Stimulated activated CD8-positive, alpha-beta memory T cell treated with anti-CD3 and anti-CD28 coated beads, Interleukin-15, amount 100 ng/mL, for 4 hours (primary cell): Measurements from ENCODE around the gene PRKAG2.
"Not testable (repeated sequence)": the region's sequence is repeated elsewhere in the genome, so short reads cannot be mapped to it uniquely, and the experiment has no call there.

ENCODE experiments used
- DNase-seq, 2 donors: peaks; one replicate each; pipeline ENCODE4 v3.0.0-alpha.2; 2020; ENCODE audit warnings: low read depth in 2 of 2

The PRKAG2 gene

DNA sequence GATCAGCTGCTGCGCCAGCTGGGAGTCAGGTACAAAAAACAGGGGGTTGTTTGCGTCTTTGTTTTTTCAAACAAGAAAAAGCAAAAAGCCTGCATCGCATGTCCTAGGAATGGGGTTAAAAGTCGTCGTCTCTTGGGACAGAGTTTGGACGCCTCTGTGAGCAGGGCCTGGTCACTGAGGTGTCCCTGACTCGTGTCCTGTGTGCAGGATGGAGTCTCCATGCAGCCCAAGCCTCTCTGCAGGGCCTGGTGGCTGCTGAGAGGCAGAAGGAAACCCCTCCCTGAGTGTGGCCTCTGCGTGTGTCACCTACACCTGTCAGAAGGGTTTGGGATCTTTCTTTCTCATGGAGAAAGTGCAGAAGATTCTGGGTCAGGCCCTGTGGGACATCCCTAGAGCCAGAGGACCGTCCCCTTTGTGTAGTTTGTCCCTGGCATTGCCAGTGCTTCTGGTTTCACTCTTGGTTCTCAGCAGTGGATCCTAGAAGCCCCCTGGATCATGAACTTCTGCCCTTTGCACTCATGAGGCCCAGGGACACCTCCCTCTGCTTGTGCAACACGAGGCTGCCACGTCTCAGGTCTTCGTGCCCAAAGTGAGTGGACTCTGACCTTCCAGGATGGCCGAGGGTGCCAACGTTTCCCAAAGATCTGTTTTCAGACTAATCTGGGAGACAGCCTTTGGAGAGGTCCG lies 75.0 kb downstream of the PRKAG2 start:
- no peak for DNase-seq

DNA sequence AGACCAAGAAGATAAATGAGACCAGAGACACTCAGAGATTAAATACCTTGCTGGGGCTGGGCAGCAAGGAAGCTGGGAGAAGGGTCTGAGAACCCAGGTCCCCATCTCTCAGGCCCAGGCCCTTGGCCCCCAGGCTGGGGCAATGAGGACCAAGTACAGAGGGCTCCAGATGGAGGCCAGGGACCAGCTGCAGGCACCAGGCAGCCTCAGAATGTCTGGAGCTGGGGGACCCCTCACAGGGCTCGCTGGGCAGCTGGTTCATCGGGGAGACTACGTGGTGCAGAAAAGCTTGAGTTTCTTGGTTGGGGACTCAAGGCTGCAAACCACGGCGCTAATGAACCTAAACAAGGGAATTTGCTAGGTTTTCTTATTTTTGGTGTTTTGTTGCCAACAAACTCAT lies 75.6 kb downstream of the PRKAG2 start:
- DNase-seq = no peak

DNA sequence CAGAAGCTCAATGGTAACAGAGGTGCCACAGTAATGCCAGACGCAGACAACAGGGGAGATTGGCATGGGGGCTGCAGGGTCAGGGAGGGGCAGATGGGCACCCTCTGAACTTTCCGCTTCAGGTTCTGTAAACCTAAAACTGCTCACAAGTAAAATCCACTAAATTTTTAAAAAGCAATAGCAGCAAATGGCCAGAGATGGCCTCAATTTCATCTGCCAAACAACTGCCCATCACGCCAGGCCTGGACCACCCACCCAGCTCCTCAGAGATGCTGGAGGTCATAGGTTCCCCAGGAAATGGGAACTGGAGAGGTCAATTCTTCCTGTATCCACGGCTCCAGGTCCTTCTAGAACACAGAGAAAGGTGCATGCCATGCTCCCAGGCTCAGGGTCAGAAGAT lies 76.1 kb downstream of the PRKAG2 start:
- no peak for DNase-seq

DNA sequence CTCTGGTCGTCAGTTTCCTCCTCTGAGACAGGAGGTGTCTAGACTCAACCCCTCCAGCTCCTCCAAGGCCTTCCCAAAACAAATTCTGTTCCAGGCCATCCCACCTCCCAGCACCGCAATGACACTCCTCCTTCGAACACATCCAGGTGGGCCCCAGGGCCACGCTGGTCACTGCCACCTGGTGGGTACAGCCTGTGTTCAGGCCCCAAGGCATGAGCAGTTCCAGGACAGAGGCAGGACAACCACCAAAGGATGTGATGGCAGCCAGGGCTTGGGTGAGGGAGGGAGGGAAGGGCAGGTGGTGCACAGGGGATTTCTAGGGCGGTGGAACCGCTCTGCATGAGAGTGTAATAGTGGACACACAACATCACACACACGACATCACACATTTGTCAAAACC lies 76.5 kb downstream of the PRKAG2 start:
- DNase-seq = no peak

DNA sequence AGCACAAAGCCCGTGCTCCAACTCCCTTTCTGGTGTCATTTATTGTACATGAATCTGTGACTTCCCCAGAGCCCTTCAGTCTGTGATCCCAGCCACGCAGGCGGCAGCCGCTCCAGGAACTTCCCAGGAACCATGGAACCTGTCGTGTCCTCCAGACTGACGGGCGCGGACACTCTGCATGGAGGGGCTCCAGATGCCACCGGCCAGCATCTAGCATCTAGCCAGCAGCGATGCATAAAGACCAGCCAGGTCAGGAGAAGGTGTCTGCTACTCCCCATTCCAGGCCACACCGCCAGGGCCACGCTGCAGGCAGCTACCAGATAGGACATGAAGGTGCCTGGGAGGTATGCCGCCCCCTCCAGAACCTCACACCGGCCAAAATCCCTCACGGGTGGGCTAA lies 77.4 kb downstream of the PRKAG2 start:
- DNase-seq = no peak

DNA sequence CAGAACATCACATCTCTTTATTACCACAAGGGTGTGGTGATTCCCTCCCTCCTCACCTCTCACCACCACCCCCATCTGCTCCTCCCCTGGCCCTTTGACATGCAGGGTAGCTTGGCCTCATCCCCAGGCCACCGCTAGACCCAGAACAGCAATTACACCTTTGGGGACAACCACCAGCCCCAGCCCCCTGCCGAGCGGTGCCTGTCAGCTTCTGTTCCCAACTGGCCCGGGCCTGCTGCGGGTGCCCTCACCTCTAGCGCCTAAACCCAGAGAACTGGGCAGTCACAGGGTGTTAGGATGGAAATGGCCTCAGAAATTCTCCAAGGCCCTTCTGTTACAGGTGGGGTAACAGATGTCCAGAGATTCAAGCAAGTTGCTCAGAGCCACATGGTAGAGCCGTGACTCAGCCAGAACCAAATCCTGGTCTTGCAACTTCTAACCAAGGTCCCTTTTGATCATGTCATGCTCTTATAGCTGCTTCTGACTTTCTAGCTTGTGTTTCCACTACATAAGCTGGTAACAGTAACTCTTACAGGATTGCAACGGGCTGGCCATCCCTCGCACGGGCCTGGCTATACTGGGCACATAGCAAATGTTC lies 78.0 kb downstream of the PRKAG2 start:
- DNase-seq = no peak

DNA sequence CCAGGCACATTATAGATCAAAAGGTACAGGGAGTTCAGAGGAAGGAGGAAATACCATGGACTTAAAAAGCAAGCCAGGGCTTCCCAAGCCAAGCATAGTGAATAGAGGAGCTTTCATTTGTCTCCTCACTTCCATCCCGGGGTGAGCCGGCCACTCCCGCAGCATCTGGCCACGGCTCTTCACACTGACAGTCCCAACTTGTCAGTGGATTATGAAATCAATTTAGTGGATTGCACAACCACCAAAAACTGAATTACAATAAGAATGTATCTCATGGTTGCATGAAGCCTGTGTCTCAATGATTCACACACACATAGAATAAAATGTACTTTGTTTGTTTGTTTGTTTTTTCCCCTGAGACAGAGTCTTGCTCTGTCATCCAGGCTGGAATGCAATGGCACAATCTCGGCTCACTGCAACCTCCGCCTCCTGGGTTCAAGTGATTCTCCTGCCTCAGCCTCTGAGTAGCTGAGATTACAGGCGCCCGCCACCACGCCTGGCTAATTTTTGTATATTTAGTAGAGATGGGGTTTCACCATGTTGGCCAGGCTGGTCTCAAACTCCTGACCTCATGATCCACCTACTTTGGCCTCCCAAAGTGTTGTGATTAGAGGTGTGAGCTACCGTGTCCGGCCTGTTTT lies 79.1 kb downstream of the PRKAG2 start:
- not testable (repeated sequence) for DNase-seq

DNA sequence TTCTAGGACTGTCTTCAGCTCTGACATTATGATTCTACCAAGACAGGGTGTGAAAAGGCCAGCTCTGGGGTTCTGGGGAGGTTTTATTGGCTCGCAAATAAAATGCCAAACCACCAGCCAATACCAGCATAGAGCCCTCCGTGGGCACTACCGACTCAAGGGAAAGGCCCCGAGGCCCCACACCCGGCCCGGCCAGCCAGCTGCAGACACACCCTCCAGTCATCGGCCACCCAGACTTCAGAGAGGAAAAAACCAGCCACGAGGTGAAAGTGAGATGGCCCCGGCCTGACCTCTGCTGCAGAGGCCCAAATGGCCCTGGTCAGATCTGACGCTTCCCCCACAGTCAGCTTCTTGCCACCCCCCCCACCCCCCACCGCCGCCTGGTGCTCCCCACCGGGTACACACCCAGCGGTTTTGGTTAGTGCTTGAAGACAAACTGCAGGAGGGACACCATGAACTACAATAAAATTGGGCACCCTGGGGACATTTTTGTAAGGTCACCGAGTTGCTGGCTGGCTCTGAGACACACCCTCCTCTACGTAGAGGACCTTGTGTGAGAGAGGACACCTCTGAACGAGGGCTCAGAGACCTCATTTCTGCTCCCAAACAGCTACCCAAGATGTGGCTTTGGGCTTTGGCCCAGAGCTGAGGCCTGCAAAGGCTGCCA lies 79.9 kb downstream of the PRKAG2 start:
- no peak for DNase-seq

DNA sequence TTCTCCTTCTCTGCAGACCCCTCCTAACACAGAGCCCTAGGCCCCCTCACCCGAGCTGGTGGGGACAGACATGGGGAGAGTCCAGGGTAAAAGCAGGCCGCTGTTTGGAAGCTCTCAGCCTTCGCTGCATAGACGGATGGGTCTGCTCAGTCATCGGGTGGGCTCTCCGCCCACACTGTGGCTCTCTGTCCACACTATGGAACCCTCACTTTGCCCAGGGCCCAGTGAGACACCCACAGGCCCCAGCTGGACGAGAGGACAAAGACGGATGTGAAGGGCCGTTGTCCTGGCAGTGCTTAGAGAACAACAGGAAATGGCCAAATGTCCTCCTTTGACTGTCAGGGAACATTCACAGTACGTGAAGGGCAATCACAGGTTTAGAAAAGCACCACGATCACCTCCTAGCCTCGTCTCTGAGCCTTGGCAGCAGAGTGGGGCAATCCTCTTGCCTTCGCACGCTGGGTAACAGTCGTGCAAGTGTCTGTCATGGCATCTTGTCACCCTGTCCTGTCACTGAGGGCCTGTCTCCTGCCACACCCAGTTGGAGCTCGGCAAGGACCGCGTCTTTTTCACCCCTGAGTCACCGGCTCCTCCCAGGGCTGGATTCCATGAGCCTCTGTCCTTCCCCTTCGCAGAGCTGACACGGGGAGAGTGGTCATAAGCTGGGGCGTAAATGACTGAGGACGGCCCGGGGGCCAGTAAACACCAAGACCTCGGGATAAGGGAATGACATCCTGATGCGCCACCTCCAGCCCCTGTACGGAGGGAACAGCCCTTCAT lies 80.6 kb downstream of the PRKAG2 start:
- DNase-seq = no peak

DNA sequence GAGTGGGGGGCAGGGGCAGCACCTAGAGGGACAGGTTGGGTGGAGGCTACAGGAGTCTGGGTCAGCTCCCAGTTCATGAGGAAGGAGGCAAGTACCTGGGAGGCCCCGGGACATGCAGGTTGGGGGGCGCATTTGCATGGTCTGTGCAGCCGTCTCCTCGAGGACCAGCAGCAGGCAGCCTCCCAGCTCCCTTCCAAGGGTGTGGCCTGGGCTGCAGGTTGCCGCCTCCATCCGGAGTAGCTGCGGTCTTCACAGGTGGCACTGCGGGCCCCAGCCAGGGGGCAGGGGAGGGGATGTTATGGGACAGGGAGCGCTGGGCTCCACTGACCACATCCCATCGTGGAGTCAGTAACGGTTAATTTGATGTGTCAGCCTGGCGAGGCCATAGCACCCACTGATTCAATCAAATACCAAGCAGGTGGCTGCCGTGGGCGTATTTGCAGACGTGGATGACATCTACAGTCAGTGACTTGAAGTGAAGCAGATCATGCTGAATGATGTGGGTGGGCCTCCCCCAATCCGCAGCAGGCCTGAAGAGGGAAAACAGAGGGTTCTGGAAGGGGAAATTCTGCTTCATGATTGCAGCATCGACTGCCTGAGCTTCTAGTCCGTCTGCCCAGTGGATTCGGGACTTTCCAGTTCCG lies 81.6 kb downstream of the PRKAG2 start:
- peak; percentile 45 to 79 for DNase-seq

DNA sequence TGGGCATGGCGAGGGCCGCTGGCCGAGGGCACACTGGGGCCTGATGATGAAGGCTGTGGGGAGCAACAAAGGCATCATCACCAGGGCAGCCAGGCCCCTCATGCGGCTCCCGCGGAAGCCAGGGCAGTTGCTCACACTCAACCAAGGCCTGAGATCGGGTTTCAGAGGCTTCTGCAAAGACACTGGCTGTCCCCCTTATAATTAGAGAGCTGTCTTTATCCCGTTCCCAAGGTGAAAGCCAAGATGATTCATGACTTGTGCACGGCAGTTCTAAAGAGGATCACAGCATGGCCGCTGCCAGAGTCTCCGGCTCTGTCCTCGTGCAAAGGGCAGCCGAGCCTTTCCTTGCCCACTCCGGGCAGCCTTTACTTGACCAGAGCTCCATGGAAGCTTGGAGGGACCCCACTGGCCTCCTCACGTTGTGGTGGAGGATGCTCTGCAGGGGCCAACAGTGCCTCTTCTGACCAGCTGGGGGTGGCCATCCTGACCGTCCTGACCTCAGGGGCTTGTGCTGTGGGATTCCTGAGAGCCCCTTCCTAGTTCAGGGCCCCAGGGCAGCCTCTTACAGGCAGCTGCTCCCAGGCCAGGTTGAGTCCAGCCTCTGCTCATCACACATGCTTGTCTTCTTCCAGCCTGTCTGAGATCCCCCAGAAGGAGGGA lies 82.3 kb downstream of the PRKAG2 start:
- DNase-seq = no peak

DNA sequence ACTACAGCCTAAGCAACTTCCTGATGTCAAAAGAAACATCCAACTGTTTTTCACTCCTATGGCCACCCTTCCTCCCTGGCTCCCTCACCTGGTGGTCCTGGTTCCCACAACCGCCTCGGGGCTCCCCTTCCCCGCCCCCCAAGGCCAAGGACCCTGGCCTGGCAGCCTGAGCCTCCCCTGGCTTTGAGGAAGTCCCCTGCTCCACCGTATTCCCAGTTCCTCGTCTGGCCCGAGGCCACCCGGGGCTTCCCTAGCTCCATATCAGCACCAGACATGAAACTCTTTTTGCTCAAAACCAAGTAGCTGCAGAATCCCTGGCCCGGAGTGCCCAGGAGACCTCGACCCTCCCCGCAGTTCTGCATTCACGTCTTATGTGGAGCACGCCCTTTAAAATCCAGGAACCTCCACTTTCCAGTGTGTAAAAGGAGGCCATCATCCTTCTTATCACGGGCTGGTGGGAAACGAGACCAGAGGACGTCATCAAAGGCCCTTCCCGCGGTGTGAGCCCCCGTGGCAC lies 82.9 kb downstream of the PRKAG2 start:
- no peak for DNase-seq

DNA sequence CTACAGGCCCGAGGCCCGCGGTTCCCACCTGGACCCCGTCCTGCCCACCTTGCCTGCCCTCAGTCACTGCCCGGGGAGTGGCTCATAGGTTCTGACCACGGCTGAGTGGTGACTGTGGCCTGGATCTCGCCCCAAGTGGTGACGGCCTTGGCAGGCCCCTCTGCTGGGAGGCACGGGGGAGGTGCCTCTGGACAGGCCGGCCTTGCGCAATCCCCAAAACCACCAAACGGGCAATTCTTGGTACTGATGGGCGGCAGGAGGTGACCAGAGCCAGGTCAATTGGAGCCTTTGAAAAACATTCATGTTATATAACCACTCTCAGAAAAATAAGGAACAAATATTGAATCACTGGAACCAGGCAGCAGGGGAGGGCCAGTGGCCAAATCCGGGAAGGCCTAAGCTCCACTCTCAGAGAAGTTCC lies 83.4 kb downstream of the PRKAG2 start:
- DNase-seq = no peak

DNA sequence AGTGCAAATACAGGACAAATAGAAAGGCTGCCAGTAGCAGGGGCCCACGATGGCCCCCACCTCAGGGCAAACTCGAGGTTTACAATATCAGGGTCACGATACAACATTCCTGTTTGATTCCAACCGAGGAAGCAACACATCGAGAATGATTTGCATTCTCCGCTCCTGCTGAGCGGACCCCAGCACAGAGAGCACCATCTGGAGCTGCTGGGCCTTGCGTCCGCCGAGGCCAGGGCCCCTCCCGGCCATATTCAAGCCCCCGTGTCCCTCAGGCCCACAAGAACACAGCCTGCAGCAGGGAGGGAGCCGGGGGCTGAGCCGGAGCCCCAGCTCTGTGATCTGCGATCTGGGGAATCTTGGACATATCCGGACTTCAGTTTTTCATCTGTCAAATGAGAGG lies 84.3 kb downstream of the PRKAG2 start:
- DNase-seq = no peak

DNA sequence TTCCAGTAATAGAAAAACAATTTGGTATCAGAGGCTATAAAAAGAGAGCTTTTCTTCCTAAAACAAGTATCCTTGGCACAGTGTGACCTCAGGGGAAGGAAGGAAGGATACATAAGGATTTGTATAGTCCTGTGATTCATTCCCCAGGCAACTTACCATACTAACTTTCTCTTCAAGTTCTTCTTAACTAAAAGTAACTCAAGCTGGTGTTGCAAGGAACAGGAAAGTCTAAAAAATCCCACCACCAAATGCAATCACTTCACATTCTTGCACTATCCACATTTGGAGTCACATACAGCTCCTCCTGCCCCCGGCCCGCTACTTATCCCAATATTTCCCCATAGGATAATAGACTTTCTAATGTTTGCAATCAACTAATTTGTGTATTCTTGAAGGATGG lies 84.8 kb downstream of the PRKAG2 start:
- no peak for DNase-seq

DNA sequence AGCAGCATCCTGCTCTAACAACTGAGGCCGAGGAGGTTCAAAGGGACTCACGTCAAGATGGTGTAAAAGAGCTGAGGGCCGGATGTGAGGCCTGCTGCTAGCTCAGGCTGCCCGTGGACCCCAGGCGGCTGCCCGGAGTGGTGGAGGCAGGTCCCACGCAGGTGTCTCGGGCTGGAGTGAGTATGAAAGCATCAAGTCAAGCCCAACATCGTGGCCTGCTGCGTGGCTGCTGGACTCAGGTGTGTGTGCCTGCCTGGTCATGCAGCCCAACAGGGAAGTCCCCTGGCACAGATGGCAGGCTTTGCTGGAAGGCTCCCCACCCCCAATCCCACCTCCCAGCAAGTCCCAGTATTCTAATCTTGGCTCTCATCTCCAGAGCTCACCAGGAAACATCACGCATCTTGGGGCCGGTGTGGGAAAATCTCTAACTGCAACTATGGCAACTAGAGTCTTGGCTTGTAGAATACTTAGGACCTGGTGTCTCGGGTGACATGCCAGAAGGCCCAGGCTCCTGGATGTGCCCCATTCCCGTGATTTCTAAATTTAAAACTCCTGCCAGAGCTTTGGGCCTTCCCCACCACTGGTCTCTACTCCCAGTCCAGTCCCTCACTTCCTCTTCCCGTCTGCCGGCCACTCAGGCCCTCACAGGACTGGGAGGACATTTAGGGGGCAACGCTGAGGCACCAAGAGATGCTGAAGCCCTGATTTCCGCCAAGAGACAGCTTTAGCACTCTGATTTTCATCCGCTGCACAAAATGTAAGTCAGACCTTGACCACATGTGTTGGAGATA lies 85.9 kb downstream of the PRKAG2 start:
- no peak for DNase-seq

DNA sequence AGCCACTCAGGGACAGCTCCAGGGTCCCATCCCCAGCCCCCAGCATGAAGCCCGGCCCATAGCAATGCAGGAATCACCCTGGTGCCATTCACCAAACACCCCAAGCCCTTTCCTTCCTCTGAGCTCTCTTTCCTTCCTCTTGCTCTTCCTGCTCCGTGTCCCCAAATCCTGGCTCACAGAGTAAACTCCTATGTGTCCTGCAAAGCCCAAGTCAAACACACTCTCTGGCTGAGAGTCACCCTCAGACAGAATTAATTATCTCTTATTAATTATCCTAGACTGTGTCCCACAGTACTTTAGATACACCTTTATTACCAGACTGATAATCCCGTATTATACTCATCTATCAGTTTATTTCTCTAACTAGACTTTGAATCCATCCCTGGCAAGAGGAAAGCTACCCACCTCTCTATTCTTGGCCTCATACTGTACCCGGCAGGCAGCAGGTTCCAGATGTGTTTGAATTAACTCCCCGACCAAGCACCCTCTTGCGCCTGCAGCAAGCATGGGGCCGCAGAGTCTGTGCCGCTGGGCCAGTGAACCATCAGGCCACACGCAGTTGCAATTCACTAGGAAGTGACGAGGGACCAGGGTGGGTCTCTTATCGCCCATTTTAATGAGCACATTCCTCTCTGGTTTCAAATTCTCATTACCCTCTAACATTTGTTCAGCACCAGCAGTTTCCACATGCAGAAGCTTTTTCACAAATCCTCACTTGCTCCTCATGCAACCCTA lies 86.7 kb downstream of the PRKAG2 start:
- DNase-seq = no peak

DNA sequence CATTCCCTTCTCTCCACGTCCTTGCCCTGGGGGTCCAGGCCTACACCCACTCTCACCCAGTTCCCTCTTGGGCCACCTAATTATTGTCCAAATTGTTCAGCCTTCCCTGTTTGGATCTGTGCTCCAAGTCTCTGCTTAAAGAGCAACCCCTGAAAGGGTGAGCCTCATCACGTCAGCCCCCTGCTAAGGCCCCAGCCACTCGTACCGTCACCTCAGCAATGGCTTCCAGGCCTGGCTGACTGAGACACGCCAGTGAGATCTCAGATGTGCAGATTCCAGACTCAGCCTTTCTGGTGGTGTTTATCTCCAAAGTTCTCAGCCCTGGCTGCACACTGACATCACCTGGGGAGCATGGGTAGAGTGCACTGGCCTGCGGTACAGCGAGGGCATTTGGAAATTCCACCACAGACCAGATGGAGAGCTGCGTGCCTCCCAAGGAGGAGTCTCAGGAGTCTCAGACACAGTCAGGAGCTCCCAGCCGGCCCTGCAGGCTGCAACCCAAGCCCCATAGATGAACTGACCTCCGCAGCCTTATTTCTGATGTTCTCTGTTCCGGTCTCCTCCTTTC lies 87.5 kb downstream of the PRKAG2 start:
- DNase-seq = no peak

DNA sequence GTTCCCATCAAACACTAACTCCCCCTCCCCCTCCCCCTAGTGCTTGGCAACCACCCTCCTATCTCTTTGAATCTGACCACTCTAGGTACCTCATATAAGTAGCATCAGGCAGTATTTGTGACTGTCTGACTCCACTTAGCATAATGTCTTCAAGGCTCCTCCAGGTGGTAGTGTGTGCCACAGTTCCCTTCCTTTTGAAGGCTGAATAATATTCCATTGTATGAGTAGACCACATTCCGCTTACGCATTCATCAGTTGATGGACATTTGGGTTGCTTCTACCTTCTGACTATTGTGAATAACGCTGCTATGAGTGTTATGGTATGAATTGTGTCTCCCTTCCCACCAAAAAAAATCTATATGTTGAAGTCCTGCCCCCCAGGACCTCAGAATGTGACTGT lies 89.6 kb downstream of the PRKAG2 start:
- DNase-seq = no peak
